Upper lobe of left lung (tissue), 4 donors: ENCODE measurements around the gene DNAAF1.

Experiments used
- CTCF ChIP-seq, 6 experiments: fragments of 450-650 bp in 4 of 6; fragments of 200-600 bp in 2 of 6; sonication (generic) in 2 of 6; IDR thresholded peaks; one replicate each; pipeline ENCODE4 v1.5.1; 2016 to 2019; ENCODE audit warnings: antibody characterized with exemption in 6 of 6
- EP300 ChIP-seq, 4 donors: sonication (generic); formaldehyde crosslinking; IDR thresholded peaks; one replicate each; pipeline ENCODE4 v1.5.1; 2017; ENCODE audit warnings: antibody characterized with exemption in 4 of 4, control low read depth in 2 of 4
- POLR2A ChIP-seq, 4 donors: fragments of 450-650 bp; IDR thresholded peaks; one replicate each; pipeline ENCODE4 v1.5.1; 2016 to 2017; ENCODE audit warnings: antibody characterized with exemption in 4 of 4, mild to moderate bottlenecking in 2 of 4

- TF ChIP-seq CTCF (IDR thresholded peaks at IDR 0.05) (peak in 1 of 6 experiments; percentile 32), EP300 (IDR thresholded peaks at IDR 0.05) (no peak), POLR2A (IDR thresholded peaks at IDR 0.05) (peak in 2 of 4 donors; percentile 45 to 79)
These were observed at the start of gene DNAAF1, which contains the start of gene HSDL1 for GRCh38 chr16:84144859-84145639.
